IgD-negative memory B cell (primary cell): ENCODE results near the gene LEFTY1. TPM values are rescaled to one million over a fixed set of nuclear protein-coding genes. Genes with fewer than 3 reads are reported as not detected.
A peak's percentile ranks its signal among the peaks of the same experiment; 100 is the strongest.

ENCODE experiments used
- H3K27ac Mint-ChIP-seq, 3 donors: one replicate each; pipeline ENCODE4 v1.8.0; 2020 to 2022; ENCODE audit warnings: mild to moderate bottlenecking in 3 of 3, mixed read lengths in 3 of 3, moderate library complexity in 1 of 3
- H3K27me3 Mint-ChIP-seq: one replicate; pipeline ENCODE4 v1.8.0; 2021; ENCODE audit warnings: mixed read lengths
- H3K36me3 Mint-ChIP-seq: one replicate; pipeline ENCODE4 v1.8.0; 2020; ENCODE audit warnings: mild to moderate bottlenecking, mixed read lengths
- H3K4me1 Mint-ChIP-seq, 3 donors: one replicate each; pipeline ENCODE4 v1.8.0; 2020 to 2022; ENCODE audit warnings: mixed read lengths in 3 of 3, mild to moderate bottlenecking in 1 of 3
- H3K4me3 Mint-ChIP-seq, 4 donors: one replicate each; pipeline ENCODE4 v1.8.0; 2020 to 2022; ENCODE audit warnings: mild to moderate bottlenecking in 4 of 4, mixed read lengths in 4 of 4, moderate library complexity in 3 of 4
- H3K9me3 Mint-ChIP-seq, 3 donors: one replicate each; pipeline ENCODE4 v1.8.0; 2020 to 2021; ENCODE audit warnings: mixed read lengths in 3 of 3, mild to moderate bottlenecking in 1 of 3
- polyA plus RNA-seq: library from polyadenylated mRNA; unstranded; fragments of 300-500 nt; fragmentation: Illumina TruSeq; gene quantifications from one replicate; pipeline ENCODE4 v1.2.3, GENCODE V29; 2021

The LEFTY1 gene
- polyA plus RNA-seq, 1 donor from 2014 or later, result not detected

DNA sequence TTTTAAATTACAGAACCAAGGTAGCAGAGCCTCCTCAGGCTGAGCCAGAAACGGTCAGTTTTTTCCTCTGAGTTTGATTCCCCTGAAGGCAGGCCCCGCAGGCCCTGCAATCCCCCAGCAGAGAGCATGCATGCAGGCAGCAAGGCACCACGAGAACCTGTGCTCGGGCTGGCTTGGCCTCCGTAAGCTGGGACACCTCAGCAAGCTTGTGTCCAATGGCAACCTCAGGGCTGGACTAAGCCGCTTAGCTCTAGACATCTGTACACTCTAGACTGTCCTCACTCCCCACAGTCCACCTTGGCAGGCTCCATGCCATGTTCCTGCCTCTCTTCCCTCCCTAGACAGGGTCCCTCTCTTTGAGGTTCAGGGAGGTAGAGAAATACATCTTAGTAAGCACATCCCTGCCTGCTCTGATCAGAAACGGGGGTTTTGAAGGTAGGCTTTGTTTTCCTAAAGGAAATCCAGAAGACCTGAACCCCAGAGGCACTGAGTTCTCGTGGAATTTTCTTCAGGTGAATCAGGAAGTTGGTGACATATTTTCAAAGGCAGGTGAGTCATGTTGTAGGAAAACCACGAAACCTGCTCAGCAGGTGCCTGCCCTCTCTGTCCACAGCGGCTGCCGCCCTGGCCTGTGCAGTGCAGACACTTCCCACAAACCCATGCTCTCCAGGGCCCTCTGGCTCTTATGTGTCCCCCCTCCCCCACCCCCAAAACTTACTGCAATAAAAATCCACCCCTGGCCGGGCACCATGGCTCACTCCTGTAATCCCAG, 13.7 kb downstream of the LEFTY1 start:
- Mint-ChIP-seq H3K4me1 (peaks cover 14 to 30% (median 27%) of the 10 kb centered on the region in 3 donors), H3K27me3 (no peaks in the 10 kb centered on the region), H3K4me3 (no peak overlapping the region), H3K27ac (no peak overlapping the region), H3K9me3 (no peaks in the 10 kb centered on the region), H3K36me3 (peaks cover 9% of the 10 kb centered on the region)

DNA sequence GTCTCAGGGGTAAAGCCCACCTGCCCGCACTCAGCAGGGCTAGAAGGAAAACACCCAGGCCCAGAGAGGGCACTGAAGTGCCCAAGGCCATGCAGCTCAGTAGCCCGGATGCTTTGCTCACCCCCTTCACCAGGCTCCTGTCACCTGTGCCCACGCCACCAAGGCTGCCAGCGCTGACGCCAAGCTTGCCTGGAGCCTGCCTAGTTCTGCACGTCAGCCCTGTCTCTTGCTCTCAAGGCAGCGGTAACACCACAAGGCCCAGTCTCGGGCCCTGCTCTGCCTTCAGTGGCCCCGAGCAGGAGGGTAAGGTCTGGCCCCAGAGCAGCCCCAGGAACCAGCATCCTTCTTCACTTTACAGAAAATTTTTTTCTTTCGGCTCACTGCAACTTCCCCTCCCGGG, 14.5 kb downstream of the LEFTY1 start:
- Mint-ChIP-seq H3K36me3 (peaks cover 9% of the 10 kb centered on the region), H3K27me3 (no peaks in the 10 kb centered on the region), H3K9me3 (no peaks in the 10 kb centered on the region), H3K4me1 (peaks cover 12 to 22% (median 19%) of the 10 kb centered on the region in 3 donors), H3K27ac (no peak overlapping the region), H3K4me3 (no peak overlapping the region)

DNA sequence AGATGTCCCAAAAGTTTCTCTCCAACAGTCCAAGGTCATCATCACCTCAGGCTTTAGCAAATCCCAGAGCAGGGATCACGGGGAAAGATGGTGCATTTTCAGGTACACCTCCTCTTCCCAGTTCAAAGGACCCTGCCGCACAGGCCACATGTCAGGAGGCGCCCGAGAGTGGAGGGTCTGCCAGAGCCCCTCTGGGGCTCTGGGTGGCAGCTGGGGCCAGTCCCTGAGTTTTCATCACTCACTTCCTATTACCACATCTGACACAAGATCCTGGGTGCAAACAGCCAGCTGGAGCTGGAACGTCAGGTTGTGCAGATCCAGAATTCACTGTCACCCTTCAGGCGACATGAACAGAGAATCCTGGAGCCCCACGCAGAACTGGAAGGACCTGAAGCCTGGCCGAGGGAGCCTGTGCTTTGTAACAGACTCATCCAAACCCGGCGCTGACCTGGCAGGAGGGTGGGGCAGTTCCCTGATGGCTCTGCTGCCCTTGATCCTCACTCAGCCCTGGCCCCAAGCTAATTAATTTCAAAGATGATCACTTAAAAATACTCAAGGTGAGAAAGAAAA, 15.6 kb downstream of the LEFTY1 start:
- H3K4me1 Mint-ChIP-seq, result peaks cover 11 to 14% (median 13%) of the 10 kb centered on the region in 3 donors
- H3K4me3 Mint-ChIP-seq, result no peak overlapping the region

DNA sequence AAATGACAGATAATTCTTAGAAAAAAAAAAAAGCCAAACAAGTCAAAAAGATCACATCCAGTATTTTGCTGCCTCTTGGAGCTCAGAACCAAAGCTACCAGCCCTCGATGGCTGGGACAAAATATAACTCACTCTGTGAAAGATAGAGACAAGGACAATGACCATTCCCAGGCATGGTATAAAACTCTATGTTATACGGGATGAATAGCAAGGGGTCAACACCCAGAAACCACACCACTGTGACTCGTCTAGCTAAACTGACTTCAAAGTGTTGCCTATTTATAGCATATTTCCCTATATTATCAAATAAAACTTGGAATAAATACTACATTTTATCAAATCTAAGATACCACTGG, 16.9 kb downstream of the LEFTY1 start:
- Mint-ChIP-seq H3K36me3 (peaks cover 9% of the 10 kb centered on the region), H3K27me3 (no peaks in the 10 kb centered on the region), H3K27ac (peak overlapping the region in 1 of 3 donors; percentile 55), H3K4me1 (peaks cover 4 to 12% (median 4%) of the 10 kb centered on the region in 3 donors), H3K9me3 (no peaks in the 10 kb centered on the region), H3K4me3 (no peak overlapping the region)

More for the DNA sequence above, 15.6 kb downstream of the LEFTY1 start:
- H3K9me3 Mint-ChIP-seq, result no peaks in the 10 kb centered on the region
- H3K27me3 Mint-ChIP-seq, result no peaks in the 10 kb centered on the region
- H3K36me3 Mint-ChIP-seq, result peaks cover 9% of the 10 kb centered on the region
- no peak overlapping the region for H3K27ac Mint-ChIP-seq

DNA sequence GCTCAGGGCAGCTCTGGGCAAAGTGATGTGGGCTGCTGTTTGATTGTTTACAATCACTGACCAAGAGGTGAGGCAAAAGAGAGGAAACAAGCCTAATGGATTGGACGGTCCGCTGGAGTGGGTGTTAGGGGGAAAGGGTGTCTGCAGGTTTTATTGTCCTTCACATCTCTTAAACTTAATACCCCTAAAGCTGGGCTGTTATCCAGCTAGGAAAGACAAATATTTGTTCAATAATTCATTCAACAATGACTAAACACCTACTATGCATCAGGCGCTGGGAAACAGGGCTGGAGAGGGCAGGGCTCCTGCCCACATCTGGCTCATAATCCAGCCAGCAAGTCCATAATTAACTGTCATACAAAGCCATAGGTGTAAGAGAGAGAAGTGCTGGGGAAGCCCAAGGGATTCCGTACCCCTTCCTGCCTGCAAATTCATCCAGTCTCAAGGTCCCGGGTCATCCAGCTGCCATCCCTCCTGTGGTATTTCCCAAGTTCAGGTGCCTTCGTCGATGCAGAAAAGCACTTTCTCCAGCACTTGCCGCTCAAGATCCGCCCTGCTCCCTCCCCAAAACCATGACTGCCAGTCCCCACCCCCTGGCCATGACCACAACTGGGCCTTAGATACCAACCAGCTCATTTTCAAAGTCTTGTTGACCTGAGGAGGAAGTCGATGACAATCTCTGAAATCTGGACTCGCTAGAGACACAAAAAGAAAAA, 17.4 kb downstream of the LEFTY1 start:
- H3K27ac Mint-ChIP-seq, result peak overlapping the region in 2 of 3 donors; percentile 14 to 55
- H3K36me3 Mint-ChIP-seq, result peaks cover 9% of the 10 kb centered on the region
- H3K4me3 Mint-ChIP-seq, result no peak overlapping the region
- H3K4me1 Mint-ChIP-seq, result peaks cover 4 to 11% (median 4%) of the 10 kb centered on the region in 3 donors
- H3K9me3 Mint-ChIP-seq, result no peaks in the 10 kb centered on the region
- no peaks in the 10 kb centered on the region for H3K27me3 Mint-ChIP-seq

DNA sequence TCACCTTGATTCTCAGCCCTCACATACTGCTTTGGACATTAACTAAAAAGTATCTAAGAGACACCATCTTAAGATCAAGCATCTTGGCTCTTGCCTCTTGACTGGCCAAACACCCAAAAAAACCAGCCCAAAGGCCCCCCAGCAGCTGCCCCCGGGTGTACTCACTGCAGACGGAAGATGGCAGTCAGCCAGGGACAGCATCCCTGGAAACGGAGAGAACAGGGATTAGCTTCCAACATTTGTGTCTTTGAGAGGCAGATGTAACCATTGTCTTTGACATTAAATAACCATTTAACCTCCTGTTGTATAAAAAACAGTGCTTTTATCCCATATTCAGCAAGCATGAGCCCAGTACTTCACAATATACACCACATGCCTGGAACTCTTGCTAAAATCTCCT, 18.0 kb downstream of the LEFTY1 start:
- H3K27ac Mint-ChIP-seq, result peak overlapping the region in 2 of 3 donors; percentile 14 to 67
- no peak overlapping the region for H3K4me3 Mint-ChIP-seq
- no peaks in the 10 kb centered on the region for H3K9me3 Mint-ChIP-seq
- H3K4me1 Mint-ChIP-seq, result peaks cover 8 to 11% (median 10%) of the 10 kb centered on the region in 3 donors
- H3K36me3 Mint-ChIP-seq, result peaks cover 12% of the 10 kb centered on the region
- H3K27me3 Mint-ChIP-seq, result no peaks in the 10 kb centered on the region

DNA sequence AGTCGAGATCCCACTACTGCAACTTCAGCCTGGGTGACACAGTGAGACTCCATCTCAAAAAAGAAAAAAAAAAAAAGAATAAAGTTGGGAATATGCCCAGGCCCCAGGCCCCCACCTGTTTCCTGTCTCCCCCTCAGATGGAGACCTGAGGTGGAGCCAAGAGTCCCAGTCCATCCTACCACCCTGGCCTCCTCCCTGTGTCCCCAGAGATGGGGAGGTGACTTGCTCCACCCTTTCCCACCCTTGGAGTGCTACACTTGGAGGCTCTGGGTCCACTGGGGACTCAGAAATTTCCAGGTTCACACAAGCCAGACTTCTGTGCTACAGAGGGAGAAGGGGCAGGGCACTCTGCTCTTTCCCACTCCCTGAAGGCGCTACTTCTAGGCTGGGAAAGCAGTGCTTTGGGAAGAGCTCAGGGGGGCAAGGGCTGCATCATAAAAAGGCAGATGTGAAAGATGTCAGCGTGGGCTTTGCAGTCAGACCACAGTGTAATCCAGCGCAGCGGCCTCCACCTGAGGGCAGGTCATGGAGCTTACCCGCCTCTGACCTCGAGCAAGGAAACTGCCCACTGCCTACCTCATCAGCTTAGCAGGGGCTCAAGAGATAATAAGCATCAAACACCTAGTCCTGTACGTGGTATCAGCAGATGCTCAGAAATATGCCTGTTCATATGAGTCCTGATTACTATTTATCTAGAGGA, 20.2 kb downstream of the LEFTY1 start:
- Mint-ChIP-seq H3K9me3 (no peaks in the 10 kb centered on the region), H3K4me1 (peaks cover 6 to 10% (median 9%) of the 10 kb centered on the region in 3 donors), H3K27me3 (no peaks in the 10 kb centered on the region), H3K27ac (peak overlapping the region in 1 of 3 donors; percentile 59), H3K36me3 (peaks cover 9% of the 10 kb centered on the region), H3K4me3 (peak overlapping the region in 1 of 4 donors; percentile 12)

DNA sequence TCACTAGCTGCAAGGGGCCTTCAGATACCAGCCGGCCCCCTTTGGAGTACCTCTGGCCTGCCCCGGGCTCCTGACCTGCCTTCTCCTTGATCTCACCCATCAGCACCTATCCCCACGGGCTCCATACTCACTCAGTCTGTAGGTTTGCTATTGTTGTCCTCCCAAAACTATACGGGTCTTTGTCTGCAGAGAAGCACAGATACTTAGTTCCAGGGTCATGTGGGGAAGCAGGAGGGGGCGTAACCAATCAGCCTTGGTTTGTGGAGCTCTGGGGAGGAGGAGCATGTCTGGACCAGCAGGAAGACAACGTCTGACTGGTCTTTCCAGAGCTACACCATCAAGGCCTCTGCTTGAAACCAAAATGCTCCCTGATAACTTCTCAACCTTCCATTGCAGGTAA, 22.0 kb downstream of the LEFTY1 start:
- Mint-ChIP-seq H3K27me3 (no peaks in the 10 kb centered on the region), H3K4me3 (peak overlapping the region in 1 of 4 donors; percentile 47), H3K27ac (peak overlapping the region in 1 of 3 donors; percentile 92), H3K4me1 (peaks cover 6 to 10% (median 9%) of the 10 kb centered on the region in 3 donors), H3K9me3 (no peaks in the 10 kb centered on the region), H3K36me3 (peaks cover 9% of the 10 kb centered on the region)

DNA sequence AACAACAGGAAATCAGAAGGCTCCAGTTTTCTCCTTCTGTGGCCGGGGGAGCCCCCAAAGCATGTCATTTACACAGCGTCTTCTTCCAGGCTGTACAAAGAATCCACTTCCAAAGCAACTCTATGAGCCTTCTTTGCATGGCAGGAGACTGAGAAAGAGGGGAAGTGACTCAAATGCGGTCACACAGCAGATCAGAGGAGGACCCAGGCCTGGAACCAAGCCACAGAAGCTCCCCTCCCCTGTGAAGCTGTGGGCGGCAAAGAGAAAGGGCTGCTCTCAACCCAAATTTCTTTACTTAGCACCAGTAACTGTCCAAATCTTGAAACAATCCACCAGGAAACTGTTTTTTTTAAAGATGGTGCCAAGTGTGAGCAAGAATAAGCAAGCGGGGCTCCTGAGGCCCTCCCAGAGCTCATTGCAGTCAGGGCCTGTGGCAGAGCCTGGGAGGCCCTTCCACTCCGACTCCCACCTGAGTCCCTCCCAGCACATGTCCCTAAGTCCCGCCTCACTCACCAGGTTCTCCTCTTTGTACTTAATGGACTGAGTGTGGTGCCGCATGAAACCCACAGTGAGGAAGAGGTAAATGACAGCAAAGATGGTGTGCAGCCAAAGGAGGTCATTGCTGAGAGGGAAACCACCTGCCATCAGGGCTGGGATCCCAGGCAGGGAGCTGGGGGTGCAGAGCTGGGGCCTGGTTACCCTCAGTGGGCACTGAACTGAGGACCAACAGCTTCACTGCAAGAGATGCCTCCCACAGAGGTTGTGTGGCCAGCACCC, 22.7 kb downstream of the LEFTY1 start:
- peak overlapping the region in 2 of 3 donors; percentile 59 to 92 for H3K27ac Mint-ChIP-seq
- H3K36me3 Mint-ChIP-seq, result peaks cover 9% of the 10 kb centered on the region
- no peaks in the 10 kb centered on the region for H3K27me3 Mint-ChIP-seq
- H3K9me3 Mint-ChIP-seq, result no peaks in the 10 kb centered on the region
- peaks cover 6 to 10% (median 9%) of the 10 kb centered on the region in 3 donors for H3K4me1 Mint-ChIP-seq
- H3K4me3 Mint-ChIP-seq, result peak overlapping the region in 1 of 4 donors; percentile 47

DNA sequence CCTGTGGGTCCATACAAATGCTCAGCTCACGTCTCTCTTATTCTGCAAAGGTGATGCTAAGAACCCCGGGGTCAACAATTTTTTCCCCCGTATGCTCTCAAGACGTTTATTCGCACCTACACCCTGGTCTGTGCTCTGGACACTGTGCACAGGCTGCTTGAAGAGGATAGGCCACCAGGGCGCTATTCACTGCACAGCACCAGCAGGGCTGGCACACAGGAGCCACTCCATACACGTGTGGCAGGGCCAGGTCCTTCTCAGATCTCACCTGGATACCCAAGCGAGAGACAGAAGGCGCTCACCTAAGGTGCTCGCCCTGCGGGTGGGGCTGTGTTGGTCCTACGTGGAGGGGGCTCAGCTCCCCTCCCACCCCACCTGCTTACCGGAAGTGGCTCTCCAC, 23.4 kb downstream of the LEFTY1 start:
- no peak overlapping the region for H3K4me3 Mint-ChIP-seq
- H3K27me3 Mint-ChIP-seq, result no peaks in the 10 kb centered on the region
- H3K27ac Mint-ChIP-seq, result peak overlapping the region in 1 of 3 donors; percentile 59
- H3K4me1 Mint-ChIP-seq, result peaks cover 6 to 10% (median 9%) of the 10 kb centered on the region in 3 donors
- peaks cover 7% of the 10 kb centered on the region for H3K36me3 Mint-ChIP-seq
- H3K9me3 Mint-ChIP-seq, result no peaks in the 10 kb centered on the region

DNA sequence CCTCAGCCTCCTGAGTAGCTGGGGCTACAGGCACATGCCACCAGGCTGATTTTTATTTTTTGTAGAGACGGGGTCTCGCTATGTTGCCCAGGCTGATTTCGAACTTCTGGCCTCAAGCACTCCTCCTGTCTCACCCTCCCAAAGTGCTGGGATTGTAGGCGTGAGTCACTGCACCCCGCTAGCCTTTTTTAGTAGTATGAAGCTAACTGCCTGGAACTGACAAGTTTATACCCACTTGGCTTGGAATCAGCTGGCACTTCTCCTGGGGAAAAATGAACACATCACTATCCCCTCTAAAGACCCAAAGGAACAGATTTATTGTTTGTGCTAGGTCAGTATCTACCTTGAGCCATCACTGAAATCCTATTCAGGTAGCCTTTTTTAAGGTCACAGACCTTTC, 25.8 kb downstream of the LEFTY1 start:
- peaks cover 6% of the 10 kb centered on the region for H3K36me3 Mint-ChIP-seq
- H3K4me1 Mint-ChIP-seq, result peaks cover 6 to 10% (median 6%) of the 10 kb centered on the region in 3 donors
- no peaks in the 10 kb centered on the region for H3K27me3 Mint-ChIP-seq
- no peak overlapping the region for H3K4me3 Mint-ChIP-seq
- H3K9me3 Mint-ChIP-seq, result no peaks in the 10 kb centered on the region
- no peak overlapping the region for H3K27ac Mint-ChIP-seq

DNA sequence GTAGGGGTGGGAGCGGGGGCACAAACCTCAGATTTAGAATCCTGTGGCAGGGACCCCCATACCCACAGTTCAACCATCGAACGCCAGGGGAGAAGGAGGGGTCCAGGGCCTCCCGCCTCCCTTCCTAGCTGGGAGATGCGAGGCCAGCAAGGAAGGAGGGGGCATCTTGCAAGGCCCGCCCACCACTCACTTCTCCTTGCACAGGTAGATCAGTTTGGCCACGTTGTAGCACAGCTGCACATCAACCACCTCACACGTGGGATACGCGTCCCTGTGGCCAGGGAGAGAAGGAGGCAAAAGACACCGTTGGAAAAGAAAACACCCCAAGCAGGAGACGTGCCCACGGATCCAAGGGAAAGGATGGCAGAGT, 26.4 kb downstream of the LEFTY1 start:
- Mint-ChIP-seq H3K9me3 (no peaks in the 10 kb centered on the region), H3K36me3 (peaks cover 7% of the 10 kb centered on the region), H3K27ac (peak overlapping the region in 1 of 3 donors; percentile 57), H3K4me1 (peaks cover 6 to 8% (median 6%) of the 10 kb centered on the region in 3 donors), H3K4me3 (no peak overlapping the region), H3K27me3 (no peaks in the 10 kb centered on the region)

DNA sequence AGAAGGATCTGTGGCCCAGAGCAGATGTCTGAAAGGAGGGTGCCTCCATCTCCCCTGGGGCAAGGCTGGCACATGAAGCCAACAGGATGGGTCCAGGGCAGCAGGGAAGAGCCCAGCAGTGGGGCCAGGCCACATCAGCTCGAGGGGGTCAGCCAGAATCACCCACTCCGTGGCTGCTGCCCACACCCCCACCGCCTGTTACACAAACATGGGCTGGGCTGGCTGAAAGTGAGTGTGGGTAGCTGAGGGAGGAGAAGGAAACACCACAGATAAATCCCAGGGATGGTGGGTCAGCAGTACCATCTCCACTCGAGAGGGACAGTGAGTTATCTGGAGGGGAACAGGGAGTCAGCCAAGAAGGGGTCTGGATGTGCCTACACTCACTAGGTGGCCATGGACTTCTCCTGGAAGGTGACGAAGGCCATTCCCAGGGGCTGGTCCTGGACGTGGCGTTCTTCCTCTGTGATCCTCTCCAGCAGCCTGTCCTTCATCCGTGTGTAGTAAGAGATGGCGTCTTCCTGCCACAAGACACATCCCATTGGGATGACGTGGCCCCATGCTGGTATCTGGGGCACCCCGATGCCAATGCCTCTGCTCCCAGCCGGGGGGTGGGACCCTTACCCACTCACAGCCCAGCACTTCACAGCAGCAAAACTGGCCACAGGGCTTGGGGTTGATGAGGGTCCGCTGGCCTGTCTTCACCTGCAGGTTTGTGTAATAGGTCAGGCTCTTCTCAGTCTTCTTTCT, 26.9 kb downstream of the LEFTY1 start:
- H3K4me1 Mint-ChIP-seq, result peaks cover 6 to 8% (median 6%) of the 10 kb centered on the region in 3 donors
- H3K27ac Mint-ChIP-seq, result peak overlapping the region in 1 of 3 donors; percentile 57
- H3K9me3 Mint-ChIP-seq, result no peaks in the 10 kb centered on the region
- H3K27me3 Mint-ChIP-seq, result no peaks in the 10 kb centered on the region
- peaks cover 9% of the 10 kb centered on the region for H3K36me3 Mint-ChIP-seq
- no peak overlapping the region for H3K4me3 Mint-ChIP-seq
